Amniotic stem cell (primary cell): Measurements from ENCODE around the gene HSDL1.

Source experiments
- DNase-seq: peaks from one replicate; lab custom pipeline; 2025; lab: John Stamatoyannopoulos, UW

HSDL1 gene

GRCh38 chr16:84107921-84108320, 37.1 kb downstream of the HSDL1 start:
- DNase-seq, result no peak

GRCh38 chr16:84105948-84106740, 38.8 kb downstream of the HSDL1 start:
- DNase-seq, result no peak

- no peak for DNase-seq
Measured at GRCh38 chr16:84105301-84105815, 39.6 kb downstream of the HSDL1 start.

GRCh38 chr16:84104231-84104630, 40.7 kb downstream of the HSDL1 start:
- DNase-seq, result no peak

- DNase-seq, result no peak
Measured at GRCh38 chr16:84103678-84104077, 41.3 kb downstream of the HSDL1 start.

- no peak for DNase-seq
Measured at GRCh38 chr16:84098939-84099338, 46.0 kb downstream of the HSDL1 start.

GRCh38 chr16:84096447-84097005, 48.5 kb downstream of the HSDL1 start:
- no peak for DNase-seq

- no peak for DNase-seq
Measured at GRCh38 chr16:84095466-84095865, 49.5 kb downstream of the HSDL1 start.

- no peak for DNase-seq
Measured at GRCh38 chr16:84093879-84094270, 51.1 kb downstream of the HSDL1 start.

GRCh38 chr16:84093120-84093878, 51.7 kb downstream of the HSDL1 start:
- no peak for DNase-seq

GRCh38 chr16:84091460-84091859, 53.5 kb downstream of the HSDL1 start:
- DNase-seq, result no peak

GRCh38 chr16:84090211-84090610, 54.8 kb downstream of the HSDL1 start:
- DNase-seq, result no peak

- DNase-seq, result no peak
Measured at GRCh38 chr16:84088695-84089395, 56.1 kb downstream of the HSDL1 start.

- DNase-seq, result no peak
Measured at GRCh38 chr16:84087466-84088151, 57.4 kb downstream of the HSDL1 start.

GRCh38 chr16:84087001-84087400, 58.0 kb downstream of the HSDL1 start:
- DNase-seq, result no peak

GRCh38 chr16:84086341-84086740, 58.6 kb downstream of the HSDL1 start:
- DNase-seq, result no peak

- no peak for DNase-seq
Measured at GRCh38 chr16:84085773-84086172, 59.2 kb downstream of the HSDL1 start.

GRCh38 chr16:84085271-84085667, 59.7 kb downstream of the HSDL1 start:
- no peak for DNase-seq

- DNase-seq, result no peak
Measured at GRCh38 chr16:84084570-84085270, 60.3 kb downstream of the HSDL1 start.

- DNase-seq, result no peak
Measured at GRCh38 chr16:84082835-84083569, 62.0 kb downstream of the HSDL1 start.
